ENCODE measurements around the gene SNCAIP.
"Not testable (repeated sequence)": the region's sequence is repeated elsewhere in the genome, so short reads cannot be mapped to it uniquely, and the experiment has no call there.

The SNCAIP gene

DNA sequence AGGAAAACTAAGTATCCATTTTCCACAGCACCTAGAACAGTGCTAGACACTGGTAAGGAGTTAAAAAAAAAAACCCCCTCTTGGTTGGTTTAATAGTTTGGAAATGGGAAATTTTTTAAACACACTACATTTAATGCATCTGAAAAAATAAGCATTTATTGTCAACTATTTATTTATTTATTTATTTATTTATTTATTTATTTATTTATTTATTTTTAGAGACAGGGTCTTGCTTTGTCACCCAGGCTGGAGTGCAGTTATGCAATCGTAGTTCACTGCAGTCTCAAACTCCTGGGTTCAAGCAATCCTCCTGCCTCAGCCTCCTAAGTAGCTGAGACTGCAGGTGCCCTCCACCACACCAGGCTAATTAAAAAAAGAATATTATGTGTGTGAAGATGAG is 51.6 kb downstream of the SNCAIP start:
- no peak for DNase-seq

DNA sequence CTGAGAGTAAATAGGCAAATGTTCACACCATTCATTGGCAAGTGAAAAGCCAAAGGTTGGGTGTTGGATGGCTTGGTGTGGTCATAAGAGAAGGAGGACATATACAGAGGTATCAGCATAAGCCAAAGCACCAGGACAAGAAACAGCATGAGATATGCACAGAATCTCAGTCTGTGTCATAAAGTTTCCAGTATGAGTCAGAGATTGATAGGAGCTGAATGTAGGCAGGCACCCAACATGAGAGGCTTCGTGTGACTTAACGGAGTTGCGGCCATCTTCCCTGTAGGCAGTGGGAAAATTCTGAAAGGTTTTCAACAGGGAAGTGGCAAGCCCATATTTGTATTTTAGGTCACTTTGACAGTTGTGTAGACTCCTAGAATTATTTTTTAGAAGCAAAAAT is 54.5 kb downstream of the SNCAIP start:
- DNase-seq, result no peak

DNA sequence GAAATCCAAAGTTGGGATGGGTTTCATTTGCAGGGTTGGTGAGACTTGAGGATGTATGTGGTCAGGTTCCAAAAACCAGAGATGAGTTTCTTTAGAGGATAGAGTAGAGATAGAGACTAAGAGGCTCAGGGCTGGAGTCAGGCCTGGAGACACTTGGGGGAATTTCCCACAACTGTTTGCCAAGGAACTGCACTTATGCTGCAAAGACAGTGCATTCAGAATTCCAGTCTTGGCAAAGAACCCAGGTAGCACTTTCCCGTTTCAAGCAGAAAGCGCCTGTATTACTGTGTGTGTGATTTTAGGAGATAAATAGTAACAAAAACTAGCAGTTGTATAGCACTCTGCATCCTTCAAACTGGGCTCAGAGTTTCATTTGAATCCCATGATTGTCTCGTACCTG is 55.4 kb downstream of the SNCAIP start:
- no peak for DNase-seq

DNA sequence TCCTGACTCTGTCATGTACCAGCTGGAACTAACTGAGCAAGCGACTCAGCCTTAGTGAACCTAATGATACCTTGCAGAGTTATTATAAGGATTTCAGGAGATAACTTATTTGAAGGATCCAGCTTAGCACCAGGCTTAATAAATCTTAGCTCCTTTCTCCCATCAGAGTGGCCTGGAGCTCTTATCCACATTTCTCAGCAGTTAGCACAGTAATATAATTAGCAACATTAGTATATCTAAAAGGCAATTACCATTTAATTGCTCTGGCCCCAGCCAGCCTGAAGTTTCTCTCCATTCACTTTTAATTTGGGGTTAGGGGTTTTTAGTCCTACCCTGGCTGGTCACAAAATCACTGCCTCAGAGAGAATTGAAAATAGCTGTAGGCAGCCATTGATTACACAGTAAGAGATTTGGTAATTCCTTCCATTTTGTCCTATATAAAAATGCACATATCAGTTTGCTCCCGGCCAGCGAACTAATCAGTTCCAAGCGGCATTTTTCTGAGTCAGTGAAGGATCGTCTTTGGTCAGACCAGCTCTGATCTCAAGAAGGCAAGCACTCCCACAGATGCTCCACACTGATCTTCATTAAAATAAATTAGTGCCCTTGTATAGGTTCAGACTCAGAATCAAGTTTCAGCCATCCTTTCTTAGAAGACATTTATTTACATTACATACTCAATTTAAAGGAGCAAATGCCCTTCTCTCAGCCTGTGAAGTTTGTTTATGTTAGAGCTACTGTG is 56.6 kb downstream of the SNCAIP start:
- peak; percentile 45 for DNase-seq

DNA sequence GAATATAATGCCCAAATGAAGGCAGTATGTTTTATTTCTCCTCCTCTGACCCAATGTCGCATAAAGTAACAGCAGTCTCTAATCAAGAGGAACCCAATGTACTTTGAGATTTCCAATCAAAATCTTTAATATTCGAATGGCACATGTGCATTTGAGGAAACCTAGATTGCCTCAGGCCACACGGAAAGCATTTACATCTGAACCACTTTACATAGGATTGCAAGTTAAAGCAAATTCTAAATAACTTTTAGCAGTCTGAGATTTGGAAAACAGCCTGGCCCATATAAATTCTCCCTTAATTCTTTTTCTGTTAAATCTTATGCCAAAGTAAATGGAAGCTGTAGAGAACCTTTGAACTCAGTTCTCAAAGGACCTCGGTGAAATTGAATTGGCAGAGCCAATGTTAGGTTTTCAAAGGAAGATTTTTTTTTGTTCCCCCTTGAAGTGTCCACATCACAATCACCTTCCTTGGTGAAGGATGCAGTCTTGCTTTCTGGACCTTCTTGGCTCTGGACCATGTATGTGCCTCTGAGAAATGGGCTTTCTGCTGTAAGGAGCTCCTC is 57.3 kb downstream of the SNCAIP start:
- no peak for DNase-seq

DNA sequence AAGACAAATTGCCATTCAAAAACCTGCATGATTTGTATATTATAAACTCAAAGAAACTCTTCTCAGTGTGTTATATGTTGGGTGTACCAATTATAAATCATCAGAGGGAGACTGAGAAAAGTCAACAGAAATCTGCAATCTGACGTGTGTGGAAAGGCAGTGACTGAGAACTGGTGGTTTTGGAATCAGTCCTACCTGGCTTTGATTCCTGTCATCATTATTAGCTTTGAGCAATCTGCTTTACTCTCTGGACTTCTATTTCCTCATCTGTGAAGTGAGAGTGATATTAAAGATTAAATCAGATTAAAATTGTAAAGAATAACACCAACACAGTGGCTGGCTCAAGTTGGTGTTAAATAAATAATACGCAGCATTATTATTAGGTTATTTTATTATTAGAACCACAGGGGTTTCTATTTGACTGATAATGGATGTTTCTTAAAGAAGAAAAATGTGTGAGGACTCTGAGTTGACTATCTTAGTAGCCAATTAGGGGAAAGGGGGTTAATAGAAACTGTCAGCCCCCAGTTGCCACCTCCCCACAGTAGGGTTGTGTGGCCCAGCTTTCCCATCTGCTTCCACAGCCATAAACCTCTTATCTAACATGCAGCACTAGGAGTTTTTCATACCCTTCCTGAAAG is 59.6 kb downstream of the SNCAIP start:
- DNase-seq, result peak; percentile 41

DNA sequence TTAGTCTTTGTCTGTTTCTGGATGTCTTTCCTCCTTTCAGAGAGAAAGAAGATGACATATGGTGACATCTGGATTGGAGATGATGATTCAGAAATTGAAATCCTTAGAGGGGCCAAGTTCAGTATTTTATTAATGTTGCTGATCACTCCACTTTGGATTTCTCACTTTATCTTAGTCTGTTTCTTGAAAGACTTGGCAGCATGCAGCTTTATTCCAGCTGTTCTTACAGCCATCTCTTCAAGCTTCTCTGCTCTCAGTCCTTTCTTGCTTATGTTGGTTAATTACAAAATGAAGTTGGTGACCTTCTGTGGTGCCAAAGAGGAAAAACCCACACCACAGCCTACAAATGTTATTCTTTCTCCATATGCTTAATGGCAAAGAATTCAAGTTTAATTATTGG is 62.1 kb downstream of the SNCAIP start:
- DNase-seq, result no peak

DNA sequence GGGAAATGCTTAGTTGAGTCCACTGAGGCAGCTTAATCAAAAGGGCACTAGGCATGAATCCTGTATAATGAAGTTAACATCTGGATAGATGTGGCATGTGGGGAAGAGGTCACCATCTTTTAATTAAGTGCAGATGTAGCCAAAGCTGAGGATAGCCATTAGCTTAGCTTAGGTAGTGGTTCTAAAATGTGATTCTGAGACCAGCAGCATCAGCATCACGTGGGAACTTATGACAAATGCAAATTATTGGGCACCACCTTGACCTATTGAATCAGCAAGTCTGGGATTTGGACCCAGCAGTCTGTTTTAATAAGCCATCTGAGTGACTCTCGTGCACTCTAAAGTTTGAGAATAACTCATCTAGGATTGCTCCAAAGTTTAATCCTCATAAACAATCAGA is 63.8 kb downstream of the SNCAIP start:
- no peak for DNase-seq

DNA sequence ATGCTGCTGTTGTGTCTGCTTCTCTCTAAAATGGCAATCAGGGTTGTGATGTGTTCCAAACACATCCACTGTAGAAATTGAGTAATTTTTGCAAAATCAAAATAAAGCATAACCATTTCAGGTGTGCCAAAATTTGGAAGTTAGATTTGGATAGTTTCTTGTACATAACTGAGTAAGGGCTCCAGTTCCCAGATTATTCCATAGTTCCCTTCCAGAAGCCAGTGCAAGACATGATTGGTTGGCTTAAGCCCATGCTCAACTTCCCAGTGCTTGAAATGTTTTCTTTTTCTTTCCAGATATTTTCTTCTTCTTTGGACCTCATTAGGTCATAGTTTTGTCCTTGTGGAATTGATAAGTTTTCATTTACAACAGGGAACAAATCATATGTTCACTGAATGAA is 64.2 kb downstream of the SNCAIP start:
- DNase-seq, result no peak

DNA sequence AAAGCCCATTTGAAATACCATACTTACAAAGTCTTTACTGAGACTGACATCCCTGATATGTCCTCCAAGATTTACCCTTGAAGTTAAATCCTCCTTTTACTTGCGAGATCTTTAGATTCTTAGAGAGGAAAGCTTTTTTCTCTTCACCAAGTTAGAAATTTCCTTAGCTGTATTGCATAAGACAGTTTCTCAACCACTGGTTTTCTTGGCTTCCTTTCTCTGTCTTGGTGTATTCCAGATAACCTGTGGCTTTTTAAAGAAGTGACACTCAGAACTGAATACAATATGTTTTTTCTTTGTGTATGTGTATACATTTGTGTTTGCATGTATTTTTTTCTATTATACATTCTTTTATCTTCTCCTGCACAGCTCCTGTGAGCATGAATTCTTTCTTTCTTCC is 65.0 kb downstream of the SNCAIP start:
- no peak for DNase-seq

DNA sequence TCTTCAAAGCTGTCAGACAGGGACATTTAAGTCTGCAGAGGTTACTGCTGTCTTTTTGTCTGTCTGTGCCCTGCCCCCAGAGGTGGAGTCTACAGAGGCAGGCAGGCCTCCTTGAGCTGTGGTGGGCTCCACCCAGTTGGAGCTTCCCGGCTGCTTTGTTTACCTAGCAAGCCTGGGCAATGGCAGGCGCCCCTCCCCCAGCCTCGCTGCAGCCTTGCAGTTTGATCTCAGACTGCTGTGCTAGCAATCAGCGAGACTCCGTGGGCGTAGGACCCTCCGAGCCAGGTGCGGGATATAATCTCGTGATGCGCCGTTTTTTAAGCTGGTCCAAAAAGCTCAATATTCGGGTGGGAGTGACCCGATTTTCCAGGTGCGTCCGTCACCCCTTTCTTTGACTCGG is 70.9 kb downstream of the SNCAIP start:
- not testable (repeated sequence) for DNase-seq

DNA sequence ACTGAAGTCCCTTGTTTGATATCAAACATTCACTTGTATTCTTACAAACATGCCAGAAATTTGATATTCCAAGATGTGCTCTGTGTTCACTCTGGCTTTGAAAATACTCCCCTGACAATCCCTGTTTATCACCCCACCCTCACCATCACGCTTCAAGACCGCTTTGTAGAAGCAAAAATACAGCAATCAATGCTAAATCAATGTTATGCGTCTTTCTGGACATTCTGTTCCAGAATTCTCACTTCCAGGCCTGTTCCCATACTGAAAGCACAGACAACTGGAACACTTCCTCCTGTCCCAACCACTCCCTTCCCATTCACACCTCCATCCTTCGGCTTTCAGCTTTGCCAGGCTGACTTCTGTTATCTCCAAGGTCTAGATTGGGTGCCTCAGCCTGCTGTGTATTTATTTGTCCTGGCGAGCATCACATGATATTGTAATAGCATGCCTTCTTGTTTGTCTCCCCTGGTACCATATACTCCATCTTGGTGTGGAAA is 72.8 kb downstream of the SNCAIP start:
- DNase-seq, result no peak

DNA sequence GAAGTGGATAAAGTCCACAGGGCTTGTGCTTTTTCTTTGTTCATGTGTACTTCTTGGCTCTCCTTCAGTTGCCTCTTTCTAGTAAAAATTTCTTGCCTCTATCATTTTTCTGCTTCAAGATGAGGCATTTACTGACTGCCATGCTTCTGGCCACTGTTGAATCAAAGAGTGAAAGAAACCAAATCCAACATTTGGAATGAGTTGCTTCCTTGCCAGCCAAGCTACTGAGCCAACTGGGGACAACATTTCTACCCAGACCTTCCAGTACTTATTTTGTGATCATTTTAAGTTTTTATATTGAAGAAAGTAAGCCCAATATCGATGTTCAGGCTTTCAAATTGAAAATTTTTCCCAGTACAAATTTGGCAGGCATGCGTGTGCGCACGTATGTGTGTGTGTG is 73.2 kb downstream of the SNCAIP start:
- DNase-seq, result no peak

DNA sequence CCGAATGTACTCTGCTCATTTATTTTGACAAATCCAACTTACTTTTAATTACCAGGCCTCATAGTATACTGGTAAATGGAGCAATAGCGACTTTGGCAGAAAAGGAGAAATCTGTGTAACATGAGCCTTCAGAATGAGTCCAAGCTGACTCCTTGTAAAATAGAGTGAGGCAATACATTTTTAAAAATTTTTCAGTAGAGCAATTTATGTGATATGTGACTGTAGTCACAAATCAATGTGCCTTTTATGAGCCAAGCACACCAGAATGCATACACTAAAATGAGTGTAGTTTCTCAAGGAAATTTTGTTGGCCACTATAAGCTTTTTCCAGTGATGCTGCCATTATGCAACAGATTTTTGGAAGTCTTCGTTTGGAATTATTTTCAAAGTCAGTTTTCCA is 73.8 kb downstream of the SNCAIP start:
- no peak for DNase-seq

DNA sequence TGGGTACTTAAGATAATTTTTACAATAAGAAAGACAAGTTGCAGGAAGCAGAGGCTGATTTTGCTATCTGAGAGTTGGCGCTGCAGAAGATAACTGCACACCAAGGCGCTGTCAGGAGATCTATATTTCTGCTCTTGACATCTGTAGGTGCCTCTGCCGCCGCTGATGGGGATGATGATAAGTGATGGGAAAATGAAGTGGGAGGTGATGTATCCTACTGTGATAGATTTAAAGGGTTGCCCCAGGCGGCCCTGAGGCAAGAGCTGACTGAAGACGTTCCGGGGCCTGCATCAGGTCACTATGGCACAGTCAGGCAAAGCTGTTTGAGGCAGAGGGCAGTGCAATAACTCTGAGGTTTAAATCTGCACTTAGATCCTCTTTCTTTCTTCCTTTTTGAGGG is 78.1 kb downstream of the SNCAIP start:
- no peak for DNase-seq

DNA sequence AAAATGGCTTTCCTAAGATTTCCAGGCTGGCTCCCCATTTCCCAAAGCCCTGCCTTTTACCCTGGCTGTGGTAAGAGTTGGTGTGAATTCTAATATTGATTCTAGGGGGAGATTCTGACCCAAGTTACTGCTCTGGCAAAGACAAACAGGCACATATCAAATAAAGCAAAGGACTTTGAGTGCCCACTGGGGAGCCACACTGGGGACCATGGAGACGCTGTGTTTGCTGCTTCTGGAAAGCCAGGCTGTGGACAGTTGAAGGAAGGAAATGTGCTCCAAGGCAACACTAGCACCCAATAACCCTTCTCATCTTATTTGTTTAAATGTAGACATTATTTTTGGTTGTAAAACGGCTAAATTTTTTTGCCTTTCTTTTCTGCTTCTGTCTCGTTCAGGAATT is 78.7 kb downstream of the SNCAIP start:
- DNase-seq, result no peak

DNA sequence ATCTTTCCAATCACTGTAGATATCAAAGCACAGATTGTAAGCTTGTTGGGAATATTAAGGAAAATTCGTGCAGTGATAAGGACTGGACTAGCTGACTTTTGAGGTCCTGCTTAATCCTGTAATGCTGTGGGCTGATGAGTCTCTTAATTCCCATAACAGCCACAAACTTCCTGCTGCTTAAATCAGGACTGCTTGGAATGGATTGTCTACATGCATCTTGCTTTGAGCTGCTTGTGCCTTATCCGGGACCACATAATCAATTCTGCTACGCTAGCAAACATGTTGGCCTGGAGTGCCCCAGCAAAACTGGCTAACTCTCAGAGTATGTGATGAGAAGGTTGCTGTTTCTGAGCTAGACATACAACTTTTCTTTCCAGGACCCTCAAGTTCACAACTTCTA is 79.6 kb downstream of the SNCAIP start:
- peak; percentile 42 for DNase-seq

DNA sequence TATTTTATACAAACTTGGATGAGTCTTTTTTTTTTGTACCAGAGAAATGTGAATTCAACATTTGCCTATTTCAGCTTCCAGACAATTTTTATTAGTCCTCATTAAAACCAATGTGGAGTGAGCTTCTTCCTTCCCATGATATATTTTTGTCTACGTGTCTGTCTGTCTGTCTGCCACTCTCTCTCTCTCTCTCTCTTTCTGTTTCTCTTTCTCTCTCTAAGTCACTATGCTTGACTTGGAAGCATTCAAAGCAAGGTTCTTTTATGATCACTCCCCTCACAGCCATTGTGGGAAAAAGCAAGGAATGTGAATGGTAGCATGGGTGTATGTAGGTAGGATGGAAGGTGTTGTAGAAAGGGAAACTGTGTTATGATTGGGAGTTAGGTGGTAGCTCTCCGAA is 80.2 kb downstream of the SNCAIP start:
- no peak for DNase-seq

DNA sequence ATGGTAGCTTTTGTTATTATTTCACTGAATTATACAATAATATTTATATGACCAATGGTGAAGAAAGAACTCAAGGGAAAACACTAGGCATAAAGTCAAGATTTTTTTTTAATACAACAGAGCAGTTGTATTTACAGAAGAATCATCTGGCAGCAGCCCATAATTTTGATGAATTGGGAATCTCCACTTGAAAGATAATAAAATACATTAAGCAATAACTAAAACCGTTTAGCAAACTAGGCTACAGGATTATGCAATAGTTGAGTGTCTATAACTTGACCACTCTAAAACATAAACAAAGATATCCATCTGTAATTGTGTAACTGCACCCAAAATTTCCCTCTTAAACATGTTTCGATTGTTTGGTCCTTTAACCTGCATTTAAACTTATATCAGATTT is 80.8 kb downstream of the SNCAIP start:
- no peak for DNase-seq

DNA sequence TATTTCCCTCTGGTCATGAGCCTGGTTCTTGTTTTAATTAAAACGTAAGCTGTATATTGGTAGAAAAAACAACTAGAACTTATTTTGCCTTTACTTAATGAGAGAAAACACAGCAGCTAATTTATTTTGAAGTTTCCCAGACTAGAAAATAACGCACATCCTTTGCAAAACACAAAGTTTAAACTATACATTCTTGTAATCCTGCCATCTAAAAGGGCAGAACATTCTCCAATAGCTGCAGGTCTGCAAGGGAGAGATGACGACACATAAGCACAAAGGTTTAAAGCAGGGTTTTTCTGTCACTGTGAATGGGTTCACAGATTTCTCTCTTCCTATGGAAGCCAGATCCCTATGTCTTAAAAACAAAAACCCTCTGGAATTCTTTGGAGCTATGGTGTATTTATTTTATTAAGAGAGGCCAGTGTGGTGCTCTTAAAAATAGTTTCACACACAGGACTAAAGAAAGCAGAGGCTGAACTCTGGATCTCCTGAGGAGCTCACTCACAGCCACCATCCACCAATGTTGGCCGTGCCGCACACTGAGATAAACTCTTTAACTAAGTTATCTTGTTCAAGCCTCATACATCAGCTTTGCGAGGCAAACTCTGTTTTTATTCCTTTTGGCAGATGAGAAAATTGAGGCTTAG is 82.4 kb downstream of the SNCAIP start:
- DNase-seq, result no peak

DNA sequence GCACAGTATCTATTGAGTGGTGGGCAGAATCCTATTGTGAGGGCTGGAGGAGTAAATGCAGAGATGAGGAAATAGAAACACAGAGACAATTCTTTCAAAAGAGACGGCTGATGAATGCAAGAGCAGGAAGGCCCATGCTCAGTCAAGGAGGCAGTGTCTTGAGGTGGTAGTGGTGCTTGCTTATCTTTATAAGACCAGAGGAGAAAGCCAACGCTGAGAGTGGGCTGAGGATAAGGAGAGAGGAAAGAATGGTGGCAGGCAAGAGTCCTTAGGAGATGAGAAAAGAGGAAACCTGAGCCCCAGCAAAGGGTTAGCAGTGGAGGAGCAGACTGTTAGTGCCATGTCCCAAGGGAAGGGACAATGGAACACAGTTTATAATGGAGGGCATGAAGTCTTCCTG is 86.0 kb downstream of the SNCAIP start:
- DNase-seq, result no peak

DNA sequence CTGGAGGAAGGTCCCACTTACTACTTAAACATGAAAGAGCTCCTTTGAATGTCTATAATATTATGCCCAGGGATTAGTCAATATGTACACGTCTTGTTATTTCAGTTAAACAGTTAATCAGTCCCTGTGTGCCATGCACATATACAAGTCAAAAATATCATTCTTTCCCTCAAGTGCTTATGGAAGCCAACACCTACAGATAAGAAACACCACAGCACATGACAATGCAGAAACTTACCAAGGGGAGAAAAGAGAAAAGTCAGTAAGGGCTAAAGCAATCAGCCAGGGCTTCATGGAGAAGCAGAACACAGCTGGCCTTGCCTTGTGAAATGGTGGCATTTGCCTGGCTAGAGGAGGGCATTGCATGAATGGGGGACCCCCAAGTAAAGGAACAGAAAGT is 88.3 kb downstream of the SNCAIP start:
- no peak for DNase-seq

DNA sequence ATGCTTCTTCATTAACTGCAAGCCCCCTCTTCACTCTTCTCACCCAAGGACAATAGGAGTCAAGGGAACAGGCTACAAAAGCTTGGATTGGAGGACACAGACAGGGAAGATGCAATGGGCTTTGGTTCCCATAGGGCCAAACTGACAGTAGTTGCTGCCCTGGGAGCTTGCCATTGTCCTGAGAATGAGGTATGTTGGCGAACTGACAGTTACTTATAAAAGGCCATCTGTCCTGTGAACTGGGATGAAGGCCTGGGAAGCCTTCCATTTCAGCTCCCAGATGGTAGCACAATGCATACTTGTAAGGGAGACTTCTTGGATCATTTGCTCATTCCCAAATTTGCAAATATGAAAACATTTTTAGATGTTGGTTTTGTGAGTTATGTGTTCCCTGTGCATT is 88.9 kb downstream of the SNCAIP start:
- peak; percentile 47 for DNase-seq
